H9 (cell line): ENCODE data around the gene TRAF5. TPM values are rescaled to one million over a fixed set of nuclear protein-coding genes. Genes with fewer than 3 reads are reported as not detected.

Experiments used
- DNase-seq: peaks from one replicate; pipeline ENCODE4 v3.0.0-alpha.2; 2017
- H2AFZ ChIP-seq: one replicate; pipeline ENCODE4 v1.6.1; 2013; ENCODE audit warnings: mild to moderate bottlenecking, low read length, control low read depth, moderate library complexity
- H2AK5ac ChIP-seq: 2 replicates; pipeline ENCODE4 v1.6.1; 2013; ENCODE audit warnings: low read length, control low read depth, mixed read lengths; ENCODE audit not compliant: insufficient read length
- H2BK120ac ChIP-seq: one replicate; pipeline ENCODE4 v1.6.1; 2013; ENCODE audit warnings: low read depth, mild to moderate bottlenecking, low read length, control low read depth, inconsistent platforms; ENCODE audit not compliant: poor library complexity, severe bottlenecking
- H2BK12ac ChIP-seq: 2 replicates; pipeline ENCODE4 v1.6.1; 2013; ENCODE audit warnings: low read length, control low read depth, mixed read lengths, low read depth; ENCODE audit not compliant: insufficient read length
- H2BK15ac ChIP-seq: 2 replicates; pipeline ENCODE4 v1.6.1; 2013; ENCODE audit warnings: low read depth, low read length, control low read depth
- H2BK20ac ChIP-seq: one replicate; pipeline ENCODE4 v1.6.1; 2013; ENCODE audit warnings: low read depth, mild to moderate bottlenecking, low read length, control low read depth, inconsistent platforms; ENCODE audit not compliant: poor library complexity, severe bottlenecking
- H2BK5ac ChIP-seq: 2 replicates; pipeline ENCODE4 v1.6.1; 2013; ENCODE audit warnings: low read length, control low read depth, mixed read lengths; ENCODE audit not compliant: insufficient read length
- H3K14ac ChIP-seq: 2 replicates; pipeline ENCODE4 v1.6.1; 2013; ENCODE audit warnings: low read length, control low read depth; ENCODE audit not compliant: insufficient read depth
- H3K18ac ChIP-seq: 2 replicates; pipeline ENCODE4 v1.6.1; 2013; ENCODE audit warnings: low read depth, mild to moderate bottlenecking, mixed read lengths, low read length, control low read depth; ENCODE audit not compliant: insufficient read length
- H3K23ac ChIP-seq: 2 replicates; pipeline ENCODE4 v1.6.1; 2013; ENCODE audit warnings: low read length, control low read depth, mixed read lengths, low read depth; ENCODE audit not compliant: insufficient read length
- H3K23me2 ChIP-seq: 2 replicates; pipeline ENCODE4 v1.6.1; 2013; ENCODE audit warnings: low read depth, mild to moderate bottlenecking, mixed read lengths, low read length, control low read depth; ENCODE audit not compliant: insufficient read length, poor library complexity, severe bottlenecking
- H3K27ac ChIP-seq: 2 replicates; pipeline ENCODE4 v1.5.1; 2013; ENCODE audit warnings: low read length, control low read depth, mixed read lengths, low read depth; ENCODE audit not compliant: insufficient read length
- H3K27me3 ChIP-seq: 2 replicates; pipeline ENCODE4 v1.6.1; 2013; ENCODE audit warnings: low read length, control low read depth, inconsistent platforms; ENCODE audit not compliant: insufficient read depth
- H3K4ac ChIP-seq: 2 replicates; pipeline ENCODE4 v1.6.1; 2013; ENCODE audit warnings: low read depth, mild to moderate bottlenecking, control low read depth, inconsistent platforms, low read length, moderate library complexity
- H3K4me1 ChIP-seq: 2 replicates; pipeline ENCODE4 v1.6.1; 2013; ENCODE audit warnings: low read length, control low read depth, inconsistent platforms; ENCODE audit not compliant: insufficient read depth
- H3K4me2 ChIP-seq: 2 replicates; pipeline ENCODE4 v1.6.1; 2013; ENCODE audit warnings: low read length, control low read depth, mixed read lengths; ENCODE audit not compliant: insufficient read length, insufficient read depth
- H3K56ac ChIP-seq: 2 replicates; pipeline ENCODE4 v1.6.1; 2013; ENCODE audit warnings: low read depth, mild to moderate bottlenecking, mixed read lengths, low read length, control low read depth; ENCODE audit not compliant: insufficient read length
- H3K79me1 ChIP-seq: 2 replicates; pipeline ENCODE4 v1.6.1; 2013; ENCODE audit warnings: low read depth, mild to moderate bottlenecking, moderate library complexity, low read length, control low read depth, inconsistent platforms; ENCODE audit not compliant: insufficient read depth, poor library complexity, severe bottlenecking
- H3K79me2 ChIP-seq: 2 replicates; pipeline ENCODE4 v1.6.1; 2013; ENCODE audit warnings: low read length, control low read depth, inconsistent platforms; ENCODE audit not compliant: insufficient read depth
- H3K9ac ChIP-seq: 2 replicates; pipeline ENCODE4 v1.6.1; 2013; ENCODE audit warnings: low read length, control low read depth, mixed read lengths; ENCODE audit not compliant: insufficient read length; ENCODE audit errors: extremely low read depth
- H3K9me3 ChIP-seq: one replicate; pipeline ENCODE4 v1.6.1; 2013; ENCODE audit warnings: low read depth, low read length, inconsistent platforms; ENCODE audit not compliant: control insufficient read depth
- H3T11ph ChIP-seq: one replicate; pipeline ENCODE4 v1.6.1; 2013; ENCODE audit warnings: mild to moderate bottlenecking, low read length, control low read depth, inconsistent platforms
- H4K20me1 ChIP-seq: one replicate; pipeline ENCODE4 v1.6.1; 2013; ENCODE audit not compliant: control insufficient read depth, insufficient read length, insufficient read depth
- H4K5ac ChIP-seq: 2 replicates; pipeline ENCODE4 v1.6.1; 2013; ENCODE audit warnings: low read depth, mild to moderate bottlenecking, mixed read lengths, low read length, control low read depth; ENCODE audit not compliant: insufficient read length
- H4K8ac ChIP-seq: replicated peaks from 2 replicates; pipeline ENCODE4 v1.6.1; 2013; ENCODE audit warnings: low read length, control low read depth, mixed read lengths, low read depth; ENCODE audit not compliant: insufficient read length
- H4K91ac ChIP-seq: 2 replicates; pipeline ENCODE4 v1.6.1; 2013; ENCODE audit warnings: low read depth, mild to moderate bottlenecking, moderate library complexity, mixed read lengths, low read length, control low read depth; ENCODE audit not compliant: insufficient read length
- H3K27ac Mint-ChIP-seq, 3 experiments: 2 replicates in 2 of 3; 3 replicates in 1 of 3; pipeline ENCODE4 v1.8.0; 2020 to 2021; ENCODE audit warnings: mixed read lengths in 3 of 3, mild to moderate bottlenecking in 1 of 3, moderate library complexity in 1 of 3
- H3K27me3 Mint-ChIP-seq: 2 replicates; pipeline ENCODE4 v1.8.0; 2021; ENCODE audit warnings: low read depth, mild to moderate bottlenecking, moderate library complexity, mixed read lengths
- H3K36me3 Mint-ChIP-seq, 3 experiments: 2 replicates in 2 of 3; 3 replicates in 1 of 3; pipeline ENCODE4 v1.8.0; 2020 to 2021; ENCODE audit warnings: low read depth in 3 of 3, mixed read lengths in 3 of 3; ENCODE audit not compliant: insufficient read depth in 1 of 3
- H3K4me1 Mint-ChIP-seq, 2 experiments: 2 replicates each; pipeline ENCODE4 v1.8.0; 2020; ENCODE audit warnings: mixed read lengths in 2 of 2
- H3K4me3 Mint-ChIP-seq, 2 experiments: 2 replicates in 1 of 2; 3 replicates in 1 of 2; pipeline ENCODE4 v1.8.0; 2020 to 2021; ENCODE audit warnings: mild to moderate bottlenecking in 2 of 2, mixed read lengths in 2 of 2, moderate library complexity in 1 of 2
- H3K9me3 Mint-ChIP-seq, 2 experiments: 2 replicates in 1 of 2; 3 replicates in 1 of 2; pipeline ENCODE4 v1.8.0; 2020; ENCODE audit warnings: mild to moderate bottlenecking in 2 of 2, mixed read lengths in 2 of 2, moderate library complexity in 1 of 2
- CTCF ChIP-seq: fragments of 200-600 bp; sonication (generic); conservative IDR thresholded peaks from 3 replicates; pipeline ENCODE4 v1.8.0; 2021; ENCODE audit warnings: antibody characterized with exemption, mild to moderate bottlenecking
- WGBS: extraction: QIAGEN DNeasy Blood & Tissue Kit; methylation state at CpG from one replicate; pipeline ENCODE4 v1.1.7; 2013; ENCODE audit warnings: missing lambda C conversion rate, low lambda C conversion rate, mixed read lengths; ENCODE audit not compliant: insufficient read length; ENCODE audit errors: extremely low coverage; 5-methylcytosine and 5-hydroxymethylcytosine counted together
- total RNA-seq: library from RNA; stranded (reverse); gene quantifications from 2 replicates; pipeline ENCODE4 v1.2.1, GENCODE V29; 2021

TRAF5 gene
- total RNA-seq, 1 experiment from 2014 or later: 19.1 TPM

GRCh38 chr1:211326140-211326527, 499 bp upstream of the TRAF5 start:
- Histone ChIP-seq H3K9ac (no peak overlapping the region), H3K18ac (no peak overlapping the region), H3K4me1 (peaks cover 10% of the 10 kb centered on the region; the same call in 1 of the 2 replicates), H2BK120ac (no peak overlapping the region), H2BK12ac (no peak overlapping the region), H3K4me2 (peak overlapping the region; percentile 27), H3K4ac (no peak overlapping the region), H3K27ac (no peak overlapping the region), H2BK15ac (no peak overlapping the region), H3K9me3 (no peaks in the 10 kb centered on the region), H3K79me1 (no peaks in the 10 kb centered on the region), H3K23ac (no peak overlapping the region), H4K91ac (no peak overlapping the region), H4K8ac (no peak overlapping the region), H3K23me2 (peaks cover 14% of the 10 kb centered on the region), H3K56ac (no peak overlapping the region), H2AFZ (peak overlapping the region; percentile 5), H3T11ph (no peak overlapping the region), H2BK5ac (no peak overlapping the region), H4K20me1 (no peaks in the 10 kb centered on the region), H3K79me2 (peaks cover 3% of the 10 kb centered on the region; the same call in 1 of the 2 replicates), H2AK5ac (no peak overlapping the region), H2BK20ac (no peak overlapping the region), H4K5ac (no peak overlapping the region), H3K14ac (no peak overlapping the region), H3K27me3 (no peaks in the 10 kb centered on the region)
- no peak overlapping the region; a peak in 1 of 7 replicates for H3K27ac Mint-ChIP-seq
- H3K27me3 Mint-ChIP-seq: peaks cover 22% of the 10 kb centered on the region
- H3K9me3 Mint-ChIP-seq: no peaks in the 10 kb centered on the region
- peak overlapping the region; percentile 85 to 86 for H3K4me3 Mint-ChIP-seq
- no CpG with 5 or more reads among the region's 8 CpGs for WGBS
- DNase-seq: no peak
- no peak for TF ChIP-seq CTCF
- peaks cover 46 to 47% of the 10 kb centered on the region in 2 experiments for H3K4me1 Mint-ChIP-seq
- H3K36me3 Mint-ChIP-seq: peaks cover 0 to 14% (median 0%) of the 10 kb centered on the region in 3 experiments; a peak in 5 of 7 replicates
